Loucy (cell line): Measurements from ENCODE around the gene DOK7.

ENCODE experiments used
- H2AFZ ChIP-seq: fragments of 200-600 bp; sonication (generic); 2 replicates; pipeline ENCODE4 v1.6.0; 2016; ENCODE audit warnings: antibody characterized with exemption, mild to moderate bottlenecking, low read length, moderate library complexity
- H3F3A ChIP-seq: fragments of 200-600 bp; 2 replicates; pipeline ENCODE4 v1.6.0; 2016; ENCODE audit warnings: antibody characterized with exemption, low read depth, mild to moderate bottlenecking
- H3K27me3 ChIP-seq: fragments of 200-600 bp; sonication (generic); 2 replicates; pipeline ENCODE4 v1.6.1; 2014; ENCODE audit warnings: low read length, mild to moderate bottlenecking; ENCODE audit not compliant: insufficient read depth, poor library complexity, severe bottlenecking
- H3K36me3 ChIP-seq: fragments of 200-600 bp; sonication (generic); 2 replicates; pipeline ENCODE4 v1.6.1; 2016; ENCODE audit warnings: low read length; ENCODE audit not compliant: insufficient read depth
- H3K4me1 ChIP-seq: fragments of 200-600 bp; sonication (generic); 2 replicates; pipeline ENCODE4 v1.5.1; 2014; ENCODE audit warnings: low read length, mild to moderate bottlenecking; ENCODE audit not compliant: insufficient read depth, poor library complexity, severe bottlenecking
- H3K4me2 ChIP-seq: fragments of 200-600 bp; sonication (generic); 2 replicates; pipeline ENCODE4 v1.6.0; 2014; ENCODE audit warnings: antibody characterized with exemption, low read length, low read depth, mild to moderate bottlenecking; ENCODE audit not compliant: poor library complexity, severe bottlenecking
- H3K4me3 ChIP-seq: fragments of 200-600 bp; sonication (generic); 2 replicates; pipeline ENCODE4 v1.5.1; 2014; ENCODE audit warnings: low read length, mild to moderate bottlenecking, mixed read lengths; ENCODE audit not compliant: poor library complexity, severe bottlenecking
- H3K79me2 ChIP-seq: fragments of 200-600 bp; sonication (generic); 2 replicates; pipeline ENCODE4 v1.6.1; 2014; ENCODE audit warnings: low read length; ENCODE audit not compliant: insufficient read depth
- H3K9ac ChIP-seq: fragments of 200-600 bp; sonication (generic); 2 replicates; pipeline ENCODE4 v1.6.0; 2014; ENCODE audit warnings: mild to moderate bottlenecking, low read depth, low read length, moderate library complexity; ENCODE audit not compliant: poor library complexity, severe bottlenecking
- H3K9me2 ChIP-seq: fragments of 200-600 bp; sonication (generic); replicated peaks from 2 replicates; pipeline ENCODE4 v1.6.1; 2016; ENCODE audit warnings: low read depth, low read length, mixed read lengths
- H3K9me3 ChIP-seq: fragments of 200-600 bp; sonication (generic); 2 replicates; pipeline ENCODE4 v1.6.1; 2014; ENCODE audit warnings: mild to moderate bottlenecking, antibody characterized with exemption, low read length, low read depth; ENCODE audit not compliant: insufficient read depth
- H4K20me1 ChIP-seq: fragments of 200-600 bp; sonication (generic); 2 replicates; pipeline ENCODE4 v1.6.0; 2014; ENCODE audit warnings: antibody characterized with exemption, low read length, mild to moderate bottlenecking; ENCODE audit not compliant: insufficient read depth, poor library complexity, severe bottlenecking
- EZH2phosphoT487 ChIP-seq: fragments of 200-600 bp; IDR thresholded peaks from 2 replicates; pipeline ENCODE4 v1.6.1; 2018; ENCODE audit warnings: antibody characterized with exemption, mild to moderate bottlenecking, moderate library complexity, borderline replicate concordance
- TF ChIP-seq, protein P1 (sequence below): fragments of 200-600 bp; sonication (generic); conservative IDR thresholded peaks from 2 replicates; pipeline ENCODE4 v1.5.1; 2014; ENCODE audit warnings: mild to moderate bottlenecking, antibody characterized with exemption, low read length

Gene DOK7

DNA sequence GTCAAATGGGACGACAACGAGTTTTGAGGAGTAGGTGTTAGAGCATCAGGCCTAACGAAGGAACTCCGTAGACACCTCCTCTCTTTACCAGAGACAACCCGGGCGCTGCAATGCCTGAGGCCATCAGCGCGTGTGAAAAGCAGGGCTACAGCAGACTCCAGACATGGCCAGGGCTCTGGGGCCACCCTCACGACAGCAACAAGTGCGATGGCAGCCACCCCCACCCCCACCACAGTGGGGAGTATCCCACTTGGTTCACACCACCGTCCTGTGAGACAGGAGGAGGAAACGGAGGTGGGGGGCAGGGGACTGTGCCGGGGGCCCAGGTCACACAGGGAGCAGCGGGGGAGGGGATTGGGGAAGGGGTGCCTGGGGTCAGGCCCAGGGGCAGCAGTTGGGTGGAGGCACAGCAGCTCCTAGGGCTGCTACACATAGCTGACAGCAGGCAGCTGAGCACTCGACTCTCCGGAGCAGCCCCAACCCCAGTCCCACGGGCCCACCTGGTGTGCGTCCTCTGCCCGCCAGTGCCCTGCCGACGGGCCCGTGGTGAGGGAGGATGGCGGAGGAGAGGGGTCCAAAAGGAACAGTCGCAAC is 60.6 kb downstream of the DOK7 start:
- peaks cover 33% of the 10 kb centered on the region for H4K20me1 ChIP-seq
- H3K79me2 ChIP-seq = peaks cover 45% of the 10 kb centered on the region
- H3K4me1 ChIP-seq = peaks cover 24% of the 10 kb centered on the region
- no peaks in the 10 kb centered on the region for H3K9me2 ChIP-seq
- no peak overlapping the region for H3K9ac ChIP-seq
- no peak overlapping the region for H2AFZ ChIP-seq
- no peaks in the 10 kb centered on the region for H3K9me3 ChIP-seq
- H3K27me3 ChIP-seq = no peaks in the 10 kb centered on the region
- no peak for TF ChIP-seq EZH2phosphoT487
- TF ChIP-seq, protein P1, sequence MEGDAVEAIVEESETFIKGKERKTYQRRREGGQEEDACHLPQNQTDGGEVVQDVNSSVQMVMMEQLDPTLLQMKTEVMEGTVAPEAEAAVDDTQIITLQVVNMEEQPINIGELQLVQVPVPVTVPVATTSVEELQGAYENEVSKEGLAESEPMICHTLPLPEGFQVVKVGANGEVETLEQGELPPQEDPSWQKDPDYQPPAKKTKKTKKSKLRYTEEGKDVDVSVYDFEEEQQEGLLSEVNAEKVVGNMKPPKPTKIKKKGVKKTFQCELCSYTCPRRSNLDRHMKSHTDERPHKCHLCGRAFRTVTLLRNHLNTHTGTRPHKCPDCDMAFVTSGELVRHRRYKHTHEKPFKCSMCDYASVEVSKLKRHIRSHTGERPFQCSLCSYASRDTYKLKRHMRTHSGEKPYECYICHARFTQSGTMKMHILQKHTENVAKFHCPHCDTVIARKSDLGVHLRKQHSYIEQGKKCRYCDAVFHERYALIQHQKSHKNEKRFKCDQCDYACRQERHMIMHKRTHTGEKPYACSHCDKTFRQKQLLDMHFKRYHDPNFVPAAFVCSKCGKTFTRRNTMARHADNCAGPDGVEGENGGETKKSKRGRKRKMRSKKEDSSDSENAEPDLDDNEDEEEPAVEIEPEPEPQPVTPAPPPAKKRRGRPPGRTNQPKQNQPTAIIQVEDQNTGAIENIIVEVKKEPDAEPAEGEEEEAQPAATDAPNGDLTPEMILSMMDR = no peak
- H3K4me3 ChIP-seq = no peak overlapping the region
- no peaks in the 10 kb centered on the region for H3F3A ChIP-seq
- no peak overlapping the region for H3K4me2 ChIP-seq
- H3K36me3 ChIP-seq = peaks cover 63% of the 10 kb centered on the region; the same call in 1 of the 2 replicates

DNA sequence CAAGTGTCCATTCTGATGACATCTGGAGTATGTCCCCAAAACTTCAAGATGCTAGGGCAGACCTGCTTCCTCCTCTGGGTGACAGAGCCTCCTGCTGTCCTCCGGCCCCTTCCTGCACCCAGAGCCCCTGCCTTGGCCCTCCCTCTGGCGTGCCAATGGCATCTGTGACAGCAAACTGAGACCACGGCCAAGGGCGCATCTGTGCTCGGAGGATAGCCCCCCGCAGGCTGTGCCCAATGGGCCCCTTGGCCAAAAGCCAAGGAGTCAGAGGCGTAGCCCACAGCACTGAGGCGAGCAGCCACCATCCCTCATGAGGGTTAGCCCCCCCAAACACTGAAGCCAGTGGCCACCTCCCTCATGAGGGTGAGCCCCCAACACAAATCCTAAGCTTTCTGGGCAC is 61.2 kb downstream of the DOK7 start:
- Histone ChIP-seq H3F3A (no peaks in the 10 kb centered on the region), H4K20me1 (peaks cover 36% of the 10 kb centered on the region), H3K36me3 (peaks cover 57% of the 10 kb centered on the region; the same call in 1 of the 2 replicates)

DNA sequence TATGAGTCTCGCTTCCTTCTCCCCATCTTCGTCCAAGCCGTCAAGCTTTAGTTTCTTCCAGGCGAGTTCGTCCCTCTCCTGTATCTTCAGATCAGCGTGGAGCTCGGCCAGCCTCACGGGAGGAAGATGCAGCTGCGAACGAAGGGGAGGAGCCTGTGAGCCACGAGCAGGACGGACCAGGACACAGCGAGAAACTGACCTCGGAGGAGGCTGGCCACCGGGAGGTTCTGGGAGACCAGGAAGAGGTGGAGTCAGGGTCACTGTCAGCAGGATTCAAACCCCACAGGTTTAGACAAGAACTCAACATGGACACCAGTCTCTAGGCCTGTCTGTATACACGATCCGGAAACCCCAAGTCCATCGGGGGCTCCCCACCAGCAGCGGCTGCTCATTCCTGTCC is 61.8 kb downstream of the DOK7 start:
- Histone ChIP-seq H3K9ac (no peak overlapping the region), H3K79me2 (peaks cover 57% of the 10 kb centered on the region), H3K4me1 (peaks cover 34% of the 10 kb centered on the region), H3K4me2 (no peak overlapping the region), H4K20me1 (peaks cover 40% of the 10 kb centered on the region), H3K9me3 (no peaks in the 10 kb centered on the region), H3K27me3 (no peaks in the 10 kb centered on the region), H2AFZ (no peak overlapping the region), H3K36me3 (peaks cover 51% of the 10 kb centered on the region; the same call in 1 of the 2 replicates), H3F3A (no peaks in the 10 kb centered on the region), H3K9me2 (no peaks in the 10 kb centered on the region), H3K4me3 (no peak overlapping the region)
- no peak for TF ChIP-seq EZH2phosphoT487
- TF ChIP-seq, protein P1 = no peak

More for the DNA sequence above, 61.2 kb downstream of the DOK7 start:
- Histone ChIP-seq H3K9me2 (no peaks in the 10 kb centered on the region), H3K4me1 (peaks cover 28% of the 10 kb centered on the region), H3K79me2 (peaks cover 51% of the 10 kb centered on the region), H3K9ac (no peak overlapping the region), H3K27me3 (no peaks in the 10 kb centered on the region), H3K4me3 (no peak overlapping the region), H2AFZ (no peak overlapping the region), H3K9me3 (no peaks in the 10 kb centered on the region), H3K4me2 (no peak overlapping the region)
- TF ChIP-seq, protein P1 = no peak
- TF ChIP-seq EZH2phosphoT487 = no peak
